Loucy (cell line): ENCODE data around the gene CECR2.

Experiments
- H2AFZ ChIP-seq: fragments of 200-600 bp; sonication (generic); 2 replicates; pipeline ENCODE4 v1.6.0; 2016; ENCODE audit warnings: antibody characterized with exemption, mild to moderate bottlenecking, low read length, moderate library complexity
- H3F3A ChIP-seq: fragments of 200-600 bp; 2 replicates; pipeline ENCODE4 v1.6.0; 2016; ENCODE audit warnings: antibody characterized with exemption, low read depth, mild to moderate bottlenecking
- H3K27me3 ChIP-seq: fragments of 200-600 bp; sonication (generic); 2 replicates; pipeline ENCODE4 v1.6.1; 2014; ENCODE audit warnings: low read length, mild to moderate bottlenecking; ENCODE audit not compliant: insufficient read depth, poor library complexity, severe bottlenecking
- H3K36me3 ChIP-seq: fragments of 200-600 bp; sonication (generic); 2 replicates; pipeline ENCODE4 v1.6.1; 2016; ENCODE audit warnings: low read length; ENCODE audit not compliant: insufficient read depth
- H3K4me1 ChIP-seq: fragments of 200-600 bp; sonication (generic); 2 replicates; pipeline ENCODE4 v1.5.1; 2014; ENCODE audit warnings: low read length, mild to moderate bottlenecking; ENCODE audit not compliant: insufficient read depth, poor library complexity, severe bottlenecking
- H3K4me2 ChIP-seq: fragments of 200-600 bp; sonication (generic); 2 replicates; pipeline ENCODE4 v1.6.0; 2014; ENCODE audit warnings: antibody characterized with exemption, low read length, low read depth, mild to moderate bottlenecking; ENCODE audit not compliant: poor library complexity, severe bottlenecking
- H3K4me3 ChIP-seq: fragments of 200-600 bp; sonication (generic); 2 replicates; pipeline ENCODE4 v1.5.1; 2014; ENCODE audit warnings: low read length, mild to moderate bottlenecking, mixed read lengths; ENCODE audit not compliant: poor library complexity, severe bottlenecking
- H3K79me2 ChIP-seq: fragments of 200-600 bp; sonication (generic); 2 replicates; pipeline ENCODE4 v1.6.1; 2014; ENCODE audit warnings: low read length; ENCODE audit not compliant: insufficient read depth
- H3K9ac ChIP-seq: fragments of 200-600 bp; sonication (generic); 2 replicates; pipeline ENCODE4 v1.6.0; 2014; ENCODE audit warnings: mild to moderate bottlenecking, low read depth, low read length, moderate library complexity; ENCODE audit not compliant: poor library complexity, severe bottlenecking
- H3K9me2 ChIP-seq: fragments of 200-600 bp; sonication (generic); replicated peaks from 2 replicates; pipeline ENCODE4 v1.6.1; 2016; ENCODE audit warnings: low read depth, low read length, mixed read lengths
- H3K9me3 ChIP-seq: fragments of 200-600 bp; sonication (generic); 2 replicates; pipeline ENCODE4 v1.6.1; 2014; ENCODE audit warnings: mild to moderate bottlenecking, antibody characterized with exemption, low read length, low read depth; ENCODE audit not compliant: insufficient read depth
- H4K20me1 ChIP-seq: fragments of 200-600 bp; sonication (generic); 2 replicates; pipeline ENCODE4 v1.6.0; 2014; ENCODE audit warnings: antibody characterized with exemption, low read length, mild to moderate bottlenecking; ENCODE audit not compliant: insufficient read depth, poor library complexity, severe bottlenecking
- EZH2phosphoT487 ChIP-seq: fragments of 200-600 bp; IDR thresholded peaks from 2 replicates; pipeline ENCODE4 v1.6.1; 2018; ENCODE audit warnings: antibody characterized with exemption, mild to moderate bottlenecking, moderate library complexity, borderline replicate concordance
- TF ChIP-seq, protein P1 (sequence below): fragments of 200-600 bp; sonication (generic); conservative IDR thresholded peaks from 2 replicates; pipeline ENCODE4 v1.5.1; 2014; ENCODE audit warnings: mild to moderate bottlenecking, antibody characterized with exemption, low read length

Gene CECR2

DNA sequence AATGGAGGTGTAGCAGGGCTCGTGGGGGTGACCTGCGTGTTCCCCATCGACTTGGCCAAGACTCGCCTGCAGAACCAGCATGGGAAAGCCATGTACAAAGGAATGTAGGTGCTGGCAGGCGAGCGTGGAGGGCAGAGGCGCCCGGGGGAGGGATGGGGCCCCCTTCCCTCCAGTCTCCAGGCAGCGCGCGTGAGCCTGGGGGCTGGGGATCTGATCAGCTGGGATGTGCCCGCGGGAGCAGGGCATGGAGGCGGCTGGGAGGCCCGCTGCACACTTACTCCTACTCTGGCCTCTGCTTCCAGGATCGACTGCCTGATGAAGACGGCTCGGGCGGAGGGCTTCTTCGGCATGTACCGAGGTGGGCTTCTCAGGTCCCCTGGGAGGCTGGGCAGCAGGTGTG is 211.8 kb downstream of the CECR2 start:
- Histone ChIP-seq H2AFZ (no peak overlapping the region), H3K27me3 (no peaks in the 10 kb centered on the region), H3K9me3 (no peaks in the 10 kb centered on the region), H3K79me2 (no peaks in the 10 kb centered on the region), H4K20me1 (no peaks in the 10 kb centered on the region), H3F3A (no peaks in the 10 kb centered on the region), H3K4me1 (no peaks in the 10 kb centered on the region), H3K9me2 (no peaks in the 10 kb centered on the region), H3K4me3 (no peak overlapping the region), H3K9ac (no peak overlapping the region), H3K36me3 (no peaks in the 10 kb centered on the region), H3K4me2 (no peak overlapping the region)
- TF ChIP-seq, protein P1, sequence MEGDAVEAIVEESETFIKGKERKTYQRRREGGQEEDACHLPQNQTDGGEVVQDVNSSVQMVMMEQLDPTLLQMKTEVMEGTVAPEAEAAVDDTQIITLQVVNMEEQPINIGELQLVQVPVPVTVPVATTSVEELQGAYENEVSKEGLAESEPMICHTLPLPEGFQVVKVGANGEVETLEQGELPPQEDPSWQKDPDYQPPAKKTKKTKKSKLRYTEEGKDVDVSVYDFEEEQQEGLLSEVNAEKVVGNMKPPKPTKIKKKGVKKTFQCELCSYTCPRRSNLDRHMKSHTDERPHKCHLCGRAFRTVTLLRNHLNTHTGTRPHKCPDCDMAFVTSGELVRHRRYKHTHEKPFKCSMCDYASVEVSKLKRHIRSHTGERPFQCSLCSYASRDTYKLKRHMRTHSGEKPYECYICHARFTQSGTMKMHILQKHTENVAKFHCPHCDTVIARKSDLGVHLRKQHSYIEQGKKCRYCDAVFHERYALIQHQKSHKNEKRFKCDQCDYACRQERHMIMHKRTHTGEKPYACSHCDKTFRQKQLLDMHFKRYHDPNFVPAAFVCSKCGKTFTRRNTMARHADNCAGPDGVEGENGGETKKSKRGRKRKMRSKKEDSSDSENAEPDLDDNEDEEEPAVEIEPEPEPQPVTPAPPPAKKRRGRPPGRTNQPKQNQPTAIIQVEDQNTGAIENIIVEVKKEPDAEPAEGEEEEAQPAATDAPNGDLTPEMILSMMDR = no peak
- no peak for TF ChIP-seq EZH2phosphoT487

- H3K79me2 ChIP-seq = no peaks in the 10 kb centered on the region
- H3K27me3 ChIP-seq = no peaks in the 10 kb centered on the region
- H3K9me3 ChIP-seq = no peaks in the 10 kb centered on the region
- TF ChIP-seq, protein P1 = no peak
- TF ChIP-seq EZH2phosphoT487 = no peak
- no peaks in the 10 kb centered on the region for H3K9me2 ChIP-seq
- H3K9ac ChIP-seq = no peak overlapping the region
- H3K4me2 ChIP-seq = no peak overlapping the region
- no peaks in the 10 kb centered on the region for H3K4me1 ChIP-seq
- no peaks in the 10 kb centered on the region for H3K36me3 ChIP-seq
- H2AFZ ChIP-seq = no peak overlapping the region
- no peak overlapping the region for H3K4me3 ChIP-seq
- no peaks in the 10 kb centered on the region for H3F3A ChIP-seq
- H4K20me1 ChIP-seq = no peaks in the 10 kb centered on the region
These were observed 212.4 kb downstream of the CECR2 start for GRCh38 chr22:17581631-17582030.

DNA sequence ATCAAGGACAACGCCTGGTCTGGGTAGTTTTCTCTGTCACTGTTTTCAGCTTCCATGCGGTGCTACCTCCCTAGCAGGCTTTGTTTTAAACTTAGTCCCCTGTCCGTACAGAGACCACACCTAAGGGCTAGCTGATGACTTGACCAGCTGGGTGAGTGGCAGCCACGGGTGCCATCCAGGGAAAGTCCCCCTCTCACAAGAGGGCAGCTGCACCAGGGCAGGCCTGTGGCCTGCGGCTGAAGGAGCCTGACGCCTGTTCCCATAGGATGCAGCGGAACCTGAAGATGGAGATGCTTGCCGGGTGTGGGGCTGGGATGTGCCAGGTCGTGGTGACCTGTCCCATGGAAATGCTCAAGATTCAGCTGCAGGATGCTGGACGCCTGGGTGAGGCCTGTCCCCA is 213.9 kb downstream of the CECR2 start:
- H3K36me3 ChIP-seq = no peaks in the 10 kb centered on the region
- no peaks in the 10 kb centered on the region for H4K20me1 ChIP-seq
- no peak overlapping the region for H3K4me3 ChIP-seq
- TF ChIP-seq, protein P1 = no peak
- TF ChIP-seq EZH2phosphoT487 = no peak
- no peak overlapping the region for H3K4me2 ChIP-seq
- H3K27me3 ChIP-seq = no peaks in the 10 kb centered on the region
- H2AFZ ChIP-seq = no peak overlapping the region
- H3K4me1 ChIP-seq = no peaks in the 10 kb centered on the region
- no peaks in the 10 kb centered on the region for H3K9me3 ChIP-seq
- H3K79me2 ChIP-seq = no peaks in the 10 kb centered on the region
- H3K9ac ChIP-seq = no peak overlapping the region
- no peaks in the 10 kb centered on the region for H3K9me2 ChIP-seq
- H3F3A ChIP-seq = no peaks in the 10 kb centered on the region
